HepG2 (cell line): ENCODE data around the gene THSD4. TPM values are rescaled to one million over a fixed set of nuclear protein-coding genes. Genes with fewer than 3 reads are reported as not detected.

Experiments used
- ATAC-seq: fragments of 200-7000 bp; cut with Tn5 transposase; 3 replicates; pipeline ENCODE4 v1.9.1; 2020; ENCODE audit warnings: mild to moderate bottlenecking, moderate library complexity
- BruUV-seq: library from RNA; stranded (reverse); fragments of 400-500 nt; replicated peaks from 2 replicates; lab custom pipeline; 2021; lab: Mats Ljungman, UMichigan
- CTCF ChIA-PET: fragments of 300-600 bp; formaldehyde crosslinking; extraction: SDS; loops from one replicate; lab custom pipeline; 2021; ENCODE audit warnings: low total read pairs, inconsistent platforms, low intra/inter-chr PET ratio; lab: Yijun Ruan, JAX
- POLR2A ChIA-PET: fragments of 350-600 bp; sonication (Branson Sonifier 250); formaldehyde crosslinking; loops from one replicate; lab custom pipeline; 2020; ENCODE audit warnings: antibody characterized with exemption, inconsistent platforms; lab: Yijun Ruan, JAX
- DNase-seq: peaks from one replicate; pipeline ENCODE4 v3.0.0-alpha.2; 2015; ENCODE audit warnings: low spot score
- FAIRE-seq: peaks from 3 replicates; lab custom pipeline; 2011; peaks lifted over from hg19 to GRCh38; lab: Jason Lieb, UNC
- H2AFZ ChIP-seq: one replicate; pipeline ENCODE4 v1.6.1; 2011; ENCODE audit warnings: low read length, inconsistent platforms
- H3K27ac ChIP-seq: fragments of 300-600 bp; 3 replicates; pipeline ENCODE4 v1.8.0; 2011; ENCODE audit warnings: mixed run types, mild to moderate bottlenecking, mixed read lengths, low read length, inconsistent platforms; ENCODE audit not compliant: insufficient read depth; ENCODE audit errors: extremely low read length
- H3K27me3 ChIP-seq, 2 experiments: fragments of 200-600 bp in 1 of 2; 2 replicates in 1 of 2; 3 replicates in 1 of 2; pipeline versions ENCODE4 v1.6.0 to v1.8.0; 2011; ENCODE audit warnings: low read length in 2 of 2, mild to moderate bottlenecking in 2 of 2, moderate library complexity in 2 of 2, inconsistent platforms in 1 of 2; ENCODE audit not compliant: insufficient read depth in 2 of 2, control insufficient read depth in 1 of 2
- H3K36me3 ChIP-seq, 2 experiments: fragments of 200-600 bp in 1 of 2; replicated peaks in 1 of 2; 2 replicates in 1 of 2; 3 replicates in 1 of 2; pipeline versions ENCODE4 v1.5.1 to v1.8.0; 2011; ENCODE audit warnings: low read length in 2 of 2, inconsistent platforms in 1 of 2; ENCODE audit not compliant: insufficient read depth in 2 of 2, control insufficient read depth in 1 of 2
- H3K4me1 ChIP-seq: 2 replicates; pipeline ENCODE4 v1.5.1; 2012; ENCODE audit warnings: low read length, inconsistent platforms; ENCODE audit not compliant: insufficient read depth
- H3K4me2 ChIP-seq: 2 replicates; pipeline ENCODE4 v1.6.0; 2011; ENCODE audit warnings: low read depth, low read length, inconsistent platforms
- H3K4me3 ChIP-seq, 3 experiments: fragments of 200-600 bp in 1 of 3; sonication (generic), shearing (Covaris generic) in 1 of 3; replicated peaks in 1 of 3; 2 replicates each; pipeline ENCODE4 v1.5.1; 2011 to 2016; ENCODE audit warnings: low read length in 3 of 3, inconsistent platforms in 2 of 3, low read depth in 2 of 3, mild to moderate bottlenecking in 2 of 3, control low read depth in 1 of 3, mixed read lengths in 1 of 3; ENCODE audit not compliant: insufficient read depth in 1 of 3
- H3K79me2 ChIP-seq: one replicate; pipeline ENCODE4 v1.6.1; 2011; ENCODE audit warnings: low read length, inconsistent platforms; ENCODE audit not compliant: insufficient read depth
- H3K9ac ChIP-seq: 2 replicates; pipeline ENCODE4 v1.6.0; 2011; ENCODE audit warnings: mild to moderate bottlenecking, low read depth, low read length, inconsistent platforms; ENCODE audit not compliant: insufficient read depth
- H3K9me3 ChIP-seq: 2 replicates; pipeline ENCODE4 v1.5.1; 2012; ENCODE audit warnings: mild to moderate bottlenecking, low read length
- H4K20me1 ChIP-seq: 2 replicates; pipeline ENCODE4 v1.6.0; 2011; ENCODE audit warnings: inconsistent platforms, mild to moderate bottlenecking, low read length, moderate library complexity; ENCODE audit not compliant: insufficient read depth
- CHD4 ChIP-seq: fragments of 200-600 bp; sonication (generic); IDR thresholded peaks from 2 replicates; pipeline ENCODE4 v1.7.0; 2017; ENCODE audit warnings: mild to moderate bottlenecking, low read length, borderline replicate concordance
- DNMT3B ChIP-seq: conservative IDR thresholded peaks from 2 replicates; pipeline ENCODE4 v1.6.1; 2016; ENCODE audit warnings: missing biosample characterization, control low read depth
- RAD21 ChIP-seq: fragments of 450-650 bp; formaldehyde crosslinking; IDR thresholded peaks from 2 replicates; pipeline ENCODE4 v1.5.0; 2020; ENCODE audit warnings: mild to moderate bottlenecking
- SMC3 ChIP-seq: IDR thresholded peaks from 2 replicates; pipeline ENCODE4 v1.6.1; 2011; ENCODE audit warnings: low read length, improper control_type of control experiment
- SOX13 ChIP-seq, 3 experiments: fragments of 450-650 bp in 1 of 3; sonication (generic) in 1 of 3; formaldehyde crosslinking in 1 of 3; IDR thresholded peaks in 2 of 3; conservative IDR thresholded peaks in 1 of 3; 2 replicates each; pipeline versions ENCODE4 v1.5.0 to v1.6.1; 2016 to 2020; ENCODE audit warnings: antibody characterized with exemption in 1 of 3, mild to moderate bottlenecking in 1 of 3, missing compliant biosample characterization in 1 of 3, missing genetic modification reagents in 1 of 3, moderate library complexity in 1 of 3
- STAG1 ChIP-seq: sonication (generic); formaldehyde crosslinking; IDR thresholded peaks from 2 replicates; pipeline ENCODE4 v1.4.0; 2020; ENCODE audit warnings: missing genetic modification reagents
- ZNF619 ChIP-seq: sonication (generic); formaldehyde crosslinking; IDR thresholded peaks from 2 replicates; pipeline ENCODE4 v1.4.0; 2020; ENCODE audit warnings: mild to moderate bottlenecking, missing genetic modification reagents
- WGBS: methylation state at CpG from one replicate; pipeline ENCODE4 v1.1.6; 2017; ENCODE audit warnings: low lambda C conversion rate; 5-methylcytosine and 5-hydroxymethylcytosine counted together
- in situ Hi-C: cut with HindIII; loops from 2 replicates; pipeline ENCODE4 v1.10.0; 2017; ENCODE audit warnings: low pct_unique_long_range_greater_than_20kb; ENCODE audit not compliant: extremely low pct_ligation_motif_present
- intact Hi-C: fragments of 100-400 bp; cut with micrococcal nuclease; formaldehyde crosslinking; loops from one replicate; pipeline ENCODE4 v1.10.0; 2022; ENCODE audit not compliant: unreplicated experiment
- polyA plus RNA-seq, 8 experiments: library from polyadenylated mRNA; depleted of rRNA in 3 of 8; stranded (reverse) in 7 of 8; unstranded in 1 of 8; fragments of >200 nt; fragmentation: Illumina TruSeq in 4 of 8; extraction: Trizol in 4 of 8; gene quantifications; 2 replicates each; pipeline versions ENCODE4 v1.2.1 to v1.2.3, GENCODE V29; 2011 to 2016; ENCODE audit warnings: low read depth in 4 of 8, missing spikeins in 1 of 8, mixed read lengths in 1 of 8; ENCODE audit not compliant: insufficient read depth in 1 of 8
- total RNA-seq, 5 experiments: library from RNA; depleted of rRNA; stranded (reverse); fragments of >200 nt; fragmentation: Illumina TruSeq; extraction: Trizol; gene quantifications; 2 replicates each; pipeline ENCODE4 v1.2.3, GENCODE V29; 2016; ENCODE audit warnings: low read depth in 1 of 5
- TF ChIP-seq, protein P1 (sequence below): sonication (generic); formaldehyde crosslinking; IDR thresholded peaks from 2 replicates; pipeline ENCODE4 v1.5.0; 2020; ENCODE audit warnings: mild to moderate bottlenecking, missing genetic modification reagents, moderate library complexity

Gene THSD4
- total and polyA plus RNA-seq, 2 of the 13 experiments (the other 11 are each of a cell fraction or from before 2014, with no cell fraction given), result 0.07 to 0.21 TPM

DNA sequence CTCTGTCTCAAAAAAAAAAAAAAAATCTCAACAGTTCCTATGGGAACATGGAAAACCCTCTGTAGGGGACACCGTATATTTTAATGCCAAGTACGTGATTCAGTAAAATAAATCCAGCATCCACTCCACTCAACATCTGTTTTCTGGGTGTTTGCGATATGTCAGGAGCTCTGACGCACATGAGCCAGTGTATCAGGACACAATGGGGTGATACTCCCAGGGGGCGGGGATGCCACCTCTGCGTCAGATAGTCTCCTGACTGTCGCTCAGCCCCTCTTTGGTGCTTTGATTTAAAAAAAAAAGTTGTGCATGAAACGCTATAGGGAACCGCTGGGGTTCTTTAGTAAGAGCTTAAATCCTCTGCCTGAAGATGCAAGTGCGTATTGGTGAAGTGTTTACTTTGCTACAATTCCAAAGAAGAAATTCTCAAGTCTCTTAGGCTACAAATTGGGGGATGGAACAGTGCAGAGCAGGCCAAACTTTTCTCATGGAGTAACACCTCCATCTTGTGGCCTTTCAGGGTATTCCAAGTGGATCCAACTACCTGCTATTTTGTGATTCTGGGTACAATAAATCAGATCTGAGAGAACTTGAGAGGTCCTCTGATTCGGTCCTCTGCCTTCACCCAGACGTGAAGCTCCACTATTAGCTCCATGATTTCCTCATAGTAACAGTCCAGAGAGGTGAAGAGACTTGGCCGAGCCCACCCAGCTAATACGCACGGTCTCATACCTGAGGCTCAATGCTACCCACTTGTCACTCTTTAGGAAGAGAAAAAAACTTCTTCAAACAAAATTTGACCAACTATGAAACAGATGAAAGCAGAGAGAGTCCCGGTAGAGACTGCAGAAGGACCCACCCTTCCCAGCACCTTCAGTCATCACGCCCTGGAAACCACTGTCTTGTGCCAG is 685.8 kb downstream of the THSD4 start:
- Histone ChIP-seq H3K9me3 (no peaks in the 10 kb centered on the region), H3K79me2 (no peaks in the 10 kb centered on the region), H4K20me1 (no peaks in the 10 kb centered on the region), H2AFZ (no peak overlapping the region), H3K27ac (no peak overlapping the region), H3K4me3 (no peak overlapping the region), H3K27me3 (peaks cover 0 to 5% of the 10 kb centered on the region in 2 experiments; a peak in 2 of 5 replicates), H3K4me1 (no peaks in the 10 kb centered on the region), H3K9ac (no peak overlapping the region), H3K36me3 (no peaks in the 10 kb centered on the region), H3K4me2 (no peak overlapping the region)
- POLR2A ChIA-PET, result no interaction called here
- intact Hi-C loops, result loop anchor here (1.0 to 5.0 kb wide), 5 partner anchors 48 to 355 kb away; no protein-coding TSS in a partner anchor
- CTCF ChIA-PET, result interaction anchor here (0.6 to 2.4 kb wide), 8 partner anchors 48 to 789 kb away, joined by 3 to 26 read pairs (median 4); partner anchors contain the start of gene THSD4
- TF ChIP-seq ZNF619 (CRISPR knock-in tag) (no peak), CHD4 (no peak), SMC3 (peak; percentile 95), DNMT3B (peak; percentile 39; the same call in 1 of the 2 replicates), STAG1 (CRISPR knock-in tag) (peak; percentile 90), RAD21 (CRISPR knock-in tag) (peak; percentile 73), SOX13 (IDR thresholded peaks at IDR 0.05) (no peak), SOX13 (CRISPR knock-in tag; conservative IDR thresholded peaks at IDR 0.05 in 1 of 2, IDR thresholded peaks at IDR 0.05 in 1 of 2) (no peak)
- TF ChIP-seq, protein P1, sequence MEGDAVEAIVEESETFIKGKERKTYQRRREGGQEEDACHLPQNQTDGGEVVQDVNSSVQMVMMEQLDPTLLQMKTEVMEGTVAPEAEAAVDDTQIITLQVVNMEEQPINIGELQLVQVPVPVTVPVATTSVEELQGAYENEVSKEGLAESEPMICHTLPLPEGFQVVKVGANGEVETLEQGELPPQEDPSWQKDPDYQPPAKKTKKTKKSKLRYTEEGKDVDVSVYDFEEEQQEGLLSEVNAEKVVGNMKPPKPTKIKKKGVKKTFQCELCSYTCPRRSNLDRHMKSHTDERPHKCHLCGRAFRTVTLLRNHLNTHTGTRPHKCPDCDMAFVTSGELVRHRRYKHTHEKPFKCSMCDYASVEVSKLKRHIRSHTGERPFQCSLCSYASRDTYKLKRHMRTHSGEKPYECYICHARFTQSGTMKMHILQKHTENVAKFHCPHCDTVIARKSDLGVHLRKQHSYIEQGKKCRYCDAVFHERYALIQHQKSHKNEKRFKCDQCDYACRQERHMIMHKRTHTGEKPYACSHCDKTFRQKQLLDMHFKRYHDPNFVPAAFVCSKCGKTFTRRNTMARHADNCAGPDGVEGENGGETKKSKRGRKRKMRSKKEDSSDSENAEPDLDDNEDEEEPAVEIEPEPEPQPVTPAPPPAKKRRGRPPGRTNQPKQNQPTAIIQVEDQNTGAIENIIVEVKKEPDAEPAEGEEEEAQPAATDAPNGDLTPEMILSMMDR (CRISPR knock-in tag), result peak; percentile 79
- FAIRE-seq (peak; percentile 84), DNase-seq (peak; percentile 47), ATAC-seq (peak; percentile 73)
- 53% methylated on average over 15 of the region's 17 CpGs for WGBS
- no TSS peak for BruUV-seq
- in situ Hi-C loops, result loop anchor here (5.0 to 10.0 kb wide), 4 partner anchors 54 to 686 kb away; partner anchors contain the start of gene THSD4
